Spleen (tissue), 11 donors: Measurements from ENCODE around the gene PDGFD. TPM values are rescaled to one million over a fixed set of nuclear protein-coding genes. Genes with fewer than 3 reads are reported as not detected.

Experiments used
- DNase-seq: peaks from one replicate; pipeline ENCODE4 v3.0.0-alpha.2; 2020
- H3K27ac ChIP-seq, 8 donors: fragments of 200-600 bp; sonication (generic) in 7 of 8; 1 replicate in 4 of 8; 2 replicates in 4 of 8; pipeline versions ENCODE4 v1.5.0 to v1.8.0; 2016 to 2021; ENCODE audit warnings: inconsistent platforms in 4 of 8, mild to moderate bottlenecking in 4 of 8, moderate library complexity in 1 of 8
- H3K27me3 ChIP-seq, 7 donors: fragments of 200-600 bp; sonication (generic) in 6 of 7; replicated peaks in 1 of 7; 1 replicate in 4 of 7; 2 replicates in 3 of 7; pipeline versions ENCODE4 v1.5.0 to v1.8.0; 2016 to 2021; ENCODE audit warnings: inconsistent platforms in 3 of 7, mild to moderate bottlenecking in 1 of 7
- H3K36me3 ChIP-seq, 6 donors: fragments of 200-600 bp; sonication (generic) in 5 of 6; 1 replicate in 4 of 6; 2 replicates in 2 of 6; pipeline versions ENCODE4 v1.5.0 to v1.8.0; 2016 to 2021; ENCODE audit warnings: inconsistent platforms in 2 of 6
- H3K4me1 ChIP-seq, 6 donors: fragments of 200-600 bp; sonication (generic) in 5 of 6; 1 replicate in 3 of 6; 2 replicates in 3 of 6; pipeline versions ENCODE4 v1.5.0 to v1.8.0; 2016 to 2021; ENCODE audit warnings: inconsistent platforms in 3 of 6
- H3K4me3 ChIP-seq, 8 donors: fragments of 200-600 bp; sonication (generic) in 7 of 8; 1 replicate in 4 of 8; 2 replicates in 4 of 8; pipeline versions ENCODE4 v1.5.0 to v1.8.0; 2016 to 2021; ENCODE audit warnings: inconsistent platforms in 4 of 8, mild to moderate bottlenecking in 4 of 8, moderate library complexity in 2 of 8
- H3K9me3 ChIP-seq, 8 donors: fragments of 200-600 bp; sonication (generic) in 7 of 8; 1 replicate in 4 of 8; 2 replicates in 4 of 8; pipeline versions ENCODE4 v1.5.0 to v1.8.0; 2016 to 2021; ENCODE audit warnings: inconsistent platforms in 4 of 8
- CTCF ChIP-seq, 11 experiments: fragments of 200-600 bp in 7 of 11; fragments of 450-650 bp in 4 of 11; sonication (generic) in 4 of 11; IDR thresholded peaks in 8 of 11; conservative IDR thresholded peaks in 3 of 11; 1 replicate in 7 of 11; 2 replicates in 4 of 11; pipeline versions ENCODE4 v1.4.0 to v1.8.0; 2016 to 2021; ENCODE audit warnings: antibody characterized with exemption in 11 of 11, inconsistent platforms in 4 of 11, mild to moderate bottlenecking in 1 of 11
- POLR2A ChIP-seq, 3 donors: fragments of 450-650 bp; IDR thresholded peaks; one replicate each; pipeline ENCODE4 v1.5.1; 2017; ENCODE audit warnings: antibody characterized with exemption in 3 of 3, mild to moderate bottlenecking in 1 of 3
- POLR2AphosphoS5 ChIP-seq, 3 donors: sonication (generic); formaldehyde crosslinking; IDR thresholded peaks; one replicate each; pipeline ENCODE4 v1.5.1; 2017; ENCODE audit warnings: antibody characterized with exemption in 3 of 3
- WGBS, 5 donors: extraction: QIAGEN DNeasy Blood & Tissue Kit in 3 of 5; methylation state at CpG; one replicate each; pipeline versions ENCODE4 v1.1.5 to v1.1.7; 2013 to 2018; 5-methylcytosine and 5-hydroxymethylcytosine counted together
- intact Hi-C: fragments of 100-400 bp; cut with DNase I; formaldehyde crosslinking; loops from one replicate; pipeline ENCODE4 v1.15.0; 2023; ENCODE audit warnings: low total_unique reads
- polyA plus RNA-seq, 3 donors: library from polyadenylated mRNA; stranded (reverse); fragments of 200-250 nt; gene quantifications; one replicate each; pipeline ENCODE4 v1.2.1, GENCODE V29; 2013
- total RNA-seq, 7 donors: library from RNA; depleted of rRNA in 3 of 7; stranded (reverse); fragments of >200 nt in 3 of 7; fragmentation: NEBNext Ultra II Directional in 4 of 7; extraction: Animal tissue kit (Norgen Biotek cat#: 25700) in 4 of 7; gene quantifications; one replicate each; pipeline versions ENCODE4 v1.1.0 to v1.2.1, GENCODE V29; 2016 to 2021
- donor health status: healthy with polysubstance abuse.
- donor health status: DM: no; HTN: no; CAD: no; lungs with moderate emphysema.
- donor health status: DM: no; HTN: no; CAD: no.
- donor health status: Bipolar disorder and iron deficiency.
- donor health status: healthy.
- donor health status: DM: no; HTN: no; CAD: no.
- donor health status: DM: yes; HTN: yes; CAD: no.

Gene PDGFD
- total and polyA plus RNA-seq, 10 donors, result 0.43 to 7.1 (median 3.4) TPM

GRCh38 chr11:103894034-103894433 is 269.9 kb downstream of the PDGFD start:
- Histone ChIP-seq H3K9me3 (peaks cover 0 to 16% (median 12%) of the 10 kb centered on the region in 8 donors), H3K27ac (no peak overlapping the region), H3K4me3 (no peak overlapping the region), H3K4me1 (peaks cover 0 to 24% (median 16%) of the 10 kb centered on the region in 6 donors), H3K27me3 (no peaks in the 10 kb centered on the region), H3K36me3 (no peaks in the 10 kb centered on the region)
- TF ChIP-seq CTCF (IDR thresholded peaks at IDR 0.05 in 8 of 11, conservative IDR thresholded peaks at IDR 0.05 in 3 of 11) (no peak), POLR2A (IDR thresholded peaks at IDR 0.05) (no peak), POLR2AphosphoS5 (IDR thresholded peaks at IDR 0.05) (no peak)
- no peak for DNase-seq
- intact Hi-C loops, result no loop called here
- WGBS, 5 donors, result 92 to 97% (median 92%) methylated on average over 3 of the region's 3 CpGs

- H3K27ac ChIP-seq, result no peak overlapping the region
- TF ChIP-seq POLR2A (IDR thresholded peaks at IDR 0.05) (no peak), CTCF (IDR thresholded peaks at IDR 0.05 in 8 of 11, conservative IDR thresholded peaks at IDR 0.05 in 3 of 11) (no peak), POLR2AphosphoS5 (IDR thresholded peaks at IDR 0.05) (no peak)
- H3K4me3 ChIP-seq, result no peak overlapping the region
- WGBS, 5 donors, result 94 to 95% (median 94%) methylated on average over 2 of the region's 2 CpGs
- H3K36me3 ChIP-seq, result no peaks in the 10 kb centered on the region
- no peaks in the 10 kb centered on the region for H3K27me3 ChIP-seq
- no peak for DNase-seq
- H3K9me3 ChIP-seq, result peaks cover 0 to 16% (median 12%) of the 10 kb centered on the region in 8 donors
- intact Hi-C loops, result no loop called here
- peaks cover 0 to 18% (median 13%) of the 10 kb centered on the region in 6 donors for H3K4me1 ChIP-seq
Measured at GRCh38 chr11:103893371-103893770, 270.6 kb downstream of the PDGFD start.

GRCh38 chr11:103892603-103893002 is 271.3 kb downstream of the PDGFD start:
- no peak overlapping the region for H3K4me3 ChIP-seq
- TF ChIP-seq CTCF (IDR thresholded peaks at IDR 0.05 in 8 of 11, conservative IDR thresholded peaks at IDR 0.05 in 3 of 11) (no peak), POLR2AphosphoS5 (IDR thresholded peaks at IDR 0.05) (no peak)
- no peaks in the 10 kb centered on the region for H3K36me3 ChIP-seq
- no peak for DNase-seq
- no peaks in the 10 kb centered on the region for H3K27me3 ChIP-seq
- 85 to 94% (median 91%) methylated on average over 5 of the region's 5 CpGs for WGBS, 5 donors
- intact Hi-C loops, result no loop called here
- H3K9me3 ChIP-seq, result peaks cover 0 to 16% (median 12%) of the 10 kb centered on the region in 8 donors
- peaks cover 0 to 11% (median 7%) of the 10 kb centered on the region in 6 donors for H3K4me1 ChIP-seq
- no peak overlapping the region for H3K27ac ChIP-seq

- Histone ChIP-seq H3K27ac (no peak overlapping the region), H3K4me3 (no peak overlapping the region), H3K36me3 (no peaks in the 10 kb centered on the region), H3K27me3 (no peaks in the 10 kb centered on the region), H3K4me1 (peaks cover 0 to 4% (median 0%) of the 10 kb centered on the region in 6 donors), H3K9me3 (peaks cover 0 to 16% (median 12%) of the 10 kb centered on the region in 8 donors)
- no peak for TF ChIP-seq POLR2AphosphoS5 (IDR thresholded peaks at IDR 0.05)
- 93 to 98% (median 94%) methylated on average over 1 of the region's 1 CpG for WGBS, 5 donors
- intact Hi-C loops, result no loop called here
- no peak for DNase-seq
Measured at GRCh38 chr11:103890654-103891053, 273.3 kb downstream of the PDGFD start.

GRCh38 chr11:103889679-103890078 is 274.3 kb downstream of the PDGFD start:
- no peaks in the 10 kb centered on the region for H3K27me3 ChIP-seq
- intact Hi-C loops, result no loop called here

More at GRCh38 chr11:103889679-103890078, 274.3 kb downstream of the PDGFD start:
- Histone ChIP-seq H3K9me3 (peaks cover 0 to 16% (median 12%) of the 10 kb centered on the region in 8 donors), H3K36me3 (no peaks in the 10 kb centered on the region), H3K4me3 (no peak overlapping the region), H3K4me1 (peaks cover 0 to 4% (median 0%) of the 10 kb centered on the region in 6 donors), H3K27ac (no peak overlapping the region)
- DNase-seq, result no peak
- no peak for TF ChIP-seq POLR2AphosphoS5 (IDR thresholded peaks at IDR 0.05)
- no peak for TF ChIP-seq CTCF (IDR thresholded peaks at IDR 0.05 in 8 of 11, conservative IDR thresholded peaks at IDR 0.05 in 3 of 11)
- no peak for TF ChIP-seq POLR2A (IDR thresholded peaks at IDR 0.05)
